Stomach (tissue), 4 donors: ENCODE data around the gene TBCC.
A peak's percentile ranks its signal among the peaks of the same experiment; 100 is the strongest.

Source experiments
- CTCF ChIP-seq, 7 experiments: fragments of 450-650 bp in 4 of 7; fragments of 200-600 bp in 3 of 7; sonication (generic) in 3 of 7; IDR thresholded peaks; one replicate each; pipeline ENCODE4 v1.5.1; 2016 to 2019; ENCODE audit warnings: antibody characterized with exemption in 7 of 7, control low read depth in 2 of 7, mild to moderate bottlenecking in 1 of 7
- POLR2A ChIP-seq, 4 donors: fragments of 450-650 bp; IDR thresholded peaks; one replicate each; pipeline ENCODE4 v1.6.1; 2016; ENCODE audit warnings: antibody characterized with exemption in 4 of 4, control low read depth in 2 of 4, mild to moderate bottlenecking in 1 of 4, moderate library complexity in 1 of 4
- POLR2AphosphoS5 ChIP-seq, 3 donors: sonication (generic); formaldehyde crosslinking; IDR thresholded peaks; one replicate each; pipeline ENCODE4 v1.6.1; 2016; ENCODE audit warnings: antibody characterized with exemption in 3 of 3

GRCh38 chr6:42746463-42747391, 824 bp upstream of the TBCC start:
- TF ChIP-seq CTCF (IDR thresholded peaks at IDR 0.05) (no peak), POLR2A (IDR thresholded peaks at IDR 0.05) (peak in 1 of 4 donors; percentile 9), POLR2AphosphoS5 (IDR thresholded peaks at IDR 0.05) (peak; percentile 59 to 95 (median 93))
